ENCODE data around the gene DCTN3.

- TF ChIP-seq CTCF (IDR thresholded peaks at IDR 0.05) (no peak), POLR2AphosphoS5 (IDR thresholded peaks at IDR 0.05) (no peak), EP300 (IDR thresholded peaks at IDR 0.05) (no peak)
Measured at GRCh38 chr9:34576597-34577399, 43.5 kb downstream of the DCTN3 start.
